ELR (cell line): ENCODE results near the gene POU2F3.

Experiments used
- DNase-seq: peaks from one replicate; pipeline ENCODE4 v3.0.0-alpha.2; 2015; ENCODE audit warnings: low read depth

The POU2F3 gene

DNA sequence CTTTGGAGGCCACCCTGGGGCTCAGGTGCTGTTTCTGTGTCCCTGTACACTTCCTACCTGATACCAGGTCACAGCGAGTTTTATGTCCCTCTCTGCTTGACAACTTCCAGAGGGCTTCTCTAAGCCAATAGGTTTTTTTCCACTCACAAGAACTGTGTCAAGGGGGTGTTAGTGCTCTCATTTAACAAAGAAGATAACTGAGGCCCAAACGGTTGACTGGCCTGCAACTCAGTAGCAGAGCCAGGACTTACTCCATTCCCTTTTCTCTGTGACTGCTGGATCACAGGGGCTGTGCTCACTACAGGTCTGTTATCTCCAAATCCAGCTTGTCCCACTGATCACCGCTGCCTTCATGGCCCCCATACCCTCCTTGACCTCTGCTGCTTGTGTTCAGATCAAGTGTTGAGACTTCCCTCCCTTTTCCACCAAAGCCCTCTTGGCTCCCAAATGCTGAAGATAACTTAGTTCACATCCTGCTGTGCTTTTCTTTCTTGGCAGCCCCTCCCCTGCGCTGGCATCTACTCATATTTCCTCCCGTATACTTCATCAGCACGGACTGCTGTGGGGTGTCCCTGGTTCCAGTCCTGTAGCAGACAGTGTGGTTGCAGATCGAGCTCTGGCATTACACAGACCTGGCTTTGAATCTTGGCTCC lies 41.3 kb downstream of the POU2F3 start:
- no peak for DNase-seq

GRCh38 chr11:120283124-120283523 lies 43.2 kb downstream of the POU2F3 start:
- DNase-seq = no peak

- DNase-seq = no peak
These were observed 44.3 kb downstream of the POU2F3 start for GRCh38 chr11:120284272-120284671.

GRCh38 chr11:120285256-120285655 lies 45.3 kb downstream of the POU2F3 start:
- DNase-seq = no peak

- DNase-seq = no peak
These were observed 48.1 kb downstream of the POU2F3 start for GRCh38 chr11:120288021-120288420.

GRCh38 chr11:120289426-120289825 lies 49.5 kb downstream of the POU2F3 start:
- no peak for DNase-seq

DNA sequence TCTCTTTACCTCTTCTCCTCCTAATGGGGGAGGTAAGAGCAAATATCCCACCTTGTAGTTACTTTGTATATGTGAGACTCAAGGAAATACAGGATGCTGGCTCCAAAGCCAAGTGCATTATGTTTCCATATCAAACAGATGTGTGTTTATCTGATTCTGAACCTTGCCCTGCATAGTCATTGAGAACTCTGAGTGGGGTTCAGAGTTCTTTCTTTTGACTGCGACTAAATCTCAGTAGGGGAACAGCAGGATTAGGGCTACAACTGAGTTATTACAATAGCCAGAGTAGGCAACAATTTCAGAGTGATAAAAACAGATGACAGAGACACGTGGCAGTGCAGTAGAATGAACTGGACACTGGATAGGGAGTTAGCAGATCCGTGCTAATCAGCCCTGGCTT lies 51.0 kb downstream of the POU2F3 start:
- no peak for DNase-seq

GRCh38 chr11:120293038-120293800 lies 53.3 kb downstream of the POU2F3 start:
- no peak for DNase-seq

DNA sequence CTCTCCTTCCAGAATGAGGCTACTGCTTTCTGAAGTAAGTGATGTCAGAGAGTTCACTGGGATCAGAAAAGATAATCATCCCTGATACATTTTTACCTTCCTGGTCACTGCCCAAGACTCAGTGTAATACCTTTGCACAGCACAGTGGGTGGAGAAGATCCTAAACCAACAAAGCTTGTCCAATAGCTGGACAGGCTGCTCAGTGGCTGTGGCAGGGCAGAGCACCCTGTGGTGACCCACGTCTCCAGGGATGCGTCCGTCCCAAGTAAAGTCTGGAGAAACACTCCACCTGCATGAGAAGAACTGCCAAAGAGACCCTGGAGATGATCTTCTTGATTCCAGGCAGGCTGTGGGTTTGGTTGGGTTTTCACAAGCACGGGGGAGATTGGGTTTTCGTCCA lies 54.2 kb downstream of the POU2F3 start:
- DNase-seq = no peak

DNA sequence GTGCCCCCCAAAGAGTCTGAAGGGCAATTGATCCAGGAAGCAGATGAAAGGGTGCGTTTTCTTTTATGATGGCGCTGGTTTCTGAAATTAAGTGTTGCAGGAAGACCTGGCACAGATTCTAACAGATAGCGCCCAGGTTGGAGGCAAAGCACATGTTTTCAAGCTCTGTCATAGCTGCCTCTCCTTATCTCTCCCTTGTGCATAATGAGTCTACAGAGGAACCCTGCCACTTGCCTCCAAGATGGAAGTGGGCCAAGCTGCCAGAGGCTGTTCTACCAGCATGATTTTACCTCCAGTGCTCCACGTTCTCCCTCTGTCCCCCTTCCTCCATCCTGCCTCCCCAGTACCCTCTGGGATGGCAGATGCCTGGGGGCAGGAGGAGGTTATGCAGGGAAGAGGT lies 55.2 kb downstream of the POU2F3 start:
- no peak for DNase-seq

GRCh38 chr11:120296554-120296953 lies 56.6 kb downstream of the POU2F3 start:
- DNase-seq = no peak

GRCh38 chr11:120298461-120298860 lies 58.5 kb downstream of the POU2F3 start:
- no peak for DNase-seq

GRCh38 chr11:120302001-120302805 lies 62.3 kb downstream of the POU2F3 start:
- DNase-seq = no peak

GRCh38 chr11:120303004-120303637 lies 63.2 kb downstream of the POU2F3 start:
- DNase-seq = peak; percentile 86

- peak; percentile 64 for DNase-seq
These were observed 64.6 kb downstream of the POU2F3 start for GRCh38 chr11:120304526-120304925.

DNA sequence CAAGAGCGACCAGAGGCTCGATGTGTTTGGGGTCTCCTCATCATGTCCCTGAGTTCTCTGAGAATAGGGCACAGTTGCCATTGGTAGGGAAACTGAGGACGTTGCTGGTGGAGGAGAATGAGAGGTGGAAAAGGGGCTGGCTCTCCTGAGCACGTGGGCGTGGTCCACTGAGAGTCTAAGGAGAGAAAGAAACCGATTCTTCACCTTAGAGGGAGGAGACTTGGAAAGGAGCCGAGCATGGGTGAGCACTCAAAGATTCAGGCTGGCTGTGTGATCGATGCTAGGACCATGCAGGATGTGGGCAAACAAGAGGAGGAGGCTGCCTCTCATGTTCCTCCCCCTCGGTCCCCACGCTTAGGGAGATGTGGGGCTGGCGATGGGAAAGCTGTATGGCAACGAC lies 65.3 kb downstream of the POU2F3 start:
- DNase-seq = peak; percentile 15

- peak; percentile 96 for DNase-seq
These were observed 66.7 kb downstream of the POU2F3 start for GRCh38 chr11:120306519-120307242.

- no peak for DNase-seq
These were observed 67.5 kb downstream of the POU2F3 start for GRCh38 chr11:120307476-120307875.

- no peak for DNase-seq
These were observed 68.1 kb downstream of the POU2F3 start for GRCh38 chr11:120308081-120308480.

- no peak for DNase-seq
These were observed 70.9 kb downstream of the POU2F3 start for GRCh38 chr11:120310870-120311269.

GRCh38 chr11:120314861-120315260 lies 74.9 kb downstream of the POU2F3 start:
- DNase-seq = no peak
